ENCODE measurements around the gene HS3ST6.
"Not testable (repeated sequence)": the region's sequence is repeated elsewhere in the genome, so short reads cannot be mapped to it uniquely, and the experiment has no call there.

HS3ST6 gene

GRCh38 chr16:1924095-1924494 lies 5.9 kb upstream of the HS3ST6 start:
- DNase-seq: no peak

DNA sequence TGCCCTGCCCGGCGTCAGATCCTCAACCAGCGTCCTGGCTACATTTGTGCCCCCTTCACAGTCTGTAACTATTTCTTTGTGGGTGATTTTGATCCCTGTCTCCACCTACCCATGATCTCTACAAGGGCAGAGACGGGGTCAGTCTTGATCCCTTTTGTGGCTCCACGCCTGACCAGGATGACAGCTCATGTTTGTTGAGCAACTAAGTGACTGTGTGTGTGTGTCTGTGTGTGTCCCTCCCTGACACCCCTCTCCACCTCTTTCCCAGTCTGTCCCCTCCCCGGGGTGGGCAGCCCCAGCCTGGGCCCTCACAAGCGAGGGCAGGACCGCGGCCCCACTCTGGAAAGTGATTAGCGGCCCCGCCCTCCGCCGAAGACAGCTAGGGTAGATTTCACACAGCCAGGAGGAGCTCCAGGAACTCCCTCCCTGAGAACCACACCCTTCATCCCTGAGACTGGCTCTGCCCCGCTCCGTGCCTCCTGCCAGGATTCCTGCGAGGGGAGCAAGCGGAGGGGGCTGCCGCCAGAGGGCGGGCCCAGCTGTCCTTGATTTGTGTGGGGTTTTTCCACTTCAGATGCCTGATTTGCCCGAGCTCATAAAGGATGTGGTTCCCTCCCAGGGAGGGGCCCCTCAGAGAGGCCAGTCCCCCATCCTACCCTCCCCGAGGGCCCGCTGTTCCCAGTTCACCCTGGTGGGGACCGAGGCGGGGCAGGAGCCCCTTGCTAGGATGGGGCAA lies 5.3 kb upstream of the HS3ST6 start:
- DNase-seq: no peak

DNA sequence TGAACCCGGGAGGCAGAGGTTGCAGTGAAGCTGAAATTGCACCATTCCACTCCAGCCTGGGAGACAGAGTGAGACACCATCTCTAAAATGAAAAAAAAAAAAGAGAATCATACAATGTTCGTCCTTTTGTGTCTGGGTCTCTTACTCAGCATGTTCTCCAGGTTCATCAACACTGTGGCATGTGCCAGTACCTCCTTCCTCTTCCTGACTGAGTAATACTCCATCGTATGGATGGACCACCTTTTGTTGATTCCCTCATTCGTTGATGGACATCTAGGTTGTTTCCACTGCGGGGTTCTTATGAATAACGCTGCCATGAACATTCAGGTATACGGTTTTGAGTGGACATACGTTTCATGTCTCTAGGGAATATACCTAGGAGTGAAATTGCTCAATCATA lies 4.1 kb upstream of the HS3ST6 start:
- DNase-seq: no peak

- DNase-seq: no peak
These were observed 2.5 kb upstream of the HS3ST6 start for GRCh38 chr16:1920727-1921171.

DNA sequence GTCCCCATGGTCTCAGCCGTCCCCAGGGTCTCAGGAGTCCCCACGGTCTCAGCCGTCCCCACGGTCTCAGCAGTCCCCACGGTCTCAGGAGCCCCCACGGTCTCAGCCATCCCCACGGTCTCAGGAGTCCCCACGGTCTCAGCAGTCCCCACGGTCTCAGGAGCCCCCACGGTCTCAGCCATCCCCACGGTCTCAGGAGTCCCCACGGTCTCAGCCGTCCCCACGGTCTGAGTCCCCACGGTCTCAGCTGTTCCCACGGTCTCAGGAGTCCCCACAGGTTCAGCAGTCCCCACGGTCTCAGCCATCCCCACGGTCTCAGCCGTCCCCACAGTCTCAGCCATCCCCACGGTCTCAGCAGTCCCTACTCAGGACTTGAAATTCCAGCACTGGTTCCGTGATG lies 1.9 kb upstream of the HS3ST6 start:
- not testable (repeated sequence) for DNase-seq

GRCh38 chr16:1919327-1919998 lies 1.2 kb upstream of the HS3ST6 start:
- DNase-seq: no peak

- no peak for DNase-seq
These were observed 407 bp downstream of the HS3ST6 start for GRCh38 chr16:1917665-1918350.

DNA sequence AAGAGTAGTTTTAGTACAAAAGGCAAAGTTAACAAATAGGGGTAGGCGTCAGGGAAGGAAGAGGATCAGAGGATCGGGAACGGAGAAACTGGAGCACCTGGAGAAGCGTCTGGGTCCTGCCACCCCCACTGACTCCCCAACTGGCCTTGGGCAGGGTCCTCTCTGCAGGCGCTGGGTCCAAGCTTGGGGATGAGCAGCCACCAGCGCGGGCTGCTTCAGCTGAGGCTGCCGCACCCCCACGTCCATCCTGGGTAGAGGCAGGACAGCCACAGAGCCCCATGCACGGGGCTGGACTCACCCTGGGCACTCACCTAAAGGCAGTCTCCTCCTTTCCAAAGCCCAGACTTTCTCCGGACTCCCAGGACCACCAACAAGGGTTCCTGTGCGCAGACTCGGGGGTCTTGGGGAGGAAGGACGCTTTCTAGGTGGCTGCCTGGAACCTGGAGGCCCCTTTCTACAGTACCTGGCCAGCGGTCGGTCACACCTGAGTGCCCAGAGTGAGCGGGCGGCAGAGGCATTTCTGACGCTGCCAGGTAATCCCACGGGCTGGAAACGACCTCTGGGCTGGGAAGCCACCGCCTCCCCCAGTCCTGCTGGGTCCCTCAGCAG lies 1.1 kb downstream of the HS3ST6 start:
- DNase-seq: no peak

DNA sequence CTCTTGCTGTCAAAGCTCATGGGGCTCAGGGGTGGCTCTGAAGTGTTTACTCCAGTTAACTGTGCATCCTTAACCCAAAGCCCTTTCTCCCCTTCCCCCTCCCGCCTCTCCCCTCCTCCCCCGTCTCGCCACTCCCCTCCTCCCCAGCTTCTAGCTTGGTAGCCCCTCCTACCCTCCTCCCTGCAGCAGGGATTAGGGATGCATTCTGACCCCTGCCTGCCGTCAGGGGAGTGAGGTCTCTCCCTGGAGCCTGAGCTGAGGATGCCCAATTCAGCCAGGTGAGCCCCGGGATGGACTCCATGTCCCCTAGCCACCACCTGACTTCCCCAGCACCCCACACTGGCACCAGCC lies 1.6 kb downstream of the HS3ST6 start:
- no peak for DNase-seq

DNA sequence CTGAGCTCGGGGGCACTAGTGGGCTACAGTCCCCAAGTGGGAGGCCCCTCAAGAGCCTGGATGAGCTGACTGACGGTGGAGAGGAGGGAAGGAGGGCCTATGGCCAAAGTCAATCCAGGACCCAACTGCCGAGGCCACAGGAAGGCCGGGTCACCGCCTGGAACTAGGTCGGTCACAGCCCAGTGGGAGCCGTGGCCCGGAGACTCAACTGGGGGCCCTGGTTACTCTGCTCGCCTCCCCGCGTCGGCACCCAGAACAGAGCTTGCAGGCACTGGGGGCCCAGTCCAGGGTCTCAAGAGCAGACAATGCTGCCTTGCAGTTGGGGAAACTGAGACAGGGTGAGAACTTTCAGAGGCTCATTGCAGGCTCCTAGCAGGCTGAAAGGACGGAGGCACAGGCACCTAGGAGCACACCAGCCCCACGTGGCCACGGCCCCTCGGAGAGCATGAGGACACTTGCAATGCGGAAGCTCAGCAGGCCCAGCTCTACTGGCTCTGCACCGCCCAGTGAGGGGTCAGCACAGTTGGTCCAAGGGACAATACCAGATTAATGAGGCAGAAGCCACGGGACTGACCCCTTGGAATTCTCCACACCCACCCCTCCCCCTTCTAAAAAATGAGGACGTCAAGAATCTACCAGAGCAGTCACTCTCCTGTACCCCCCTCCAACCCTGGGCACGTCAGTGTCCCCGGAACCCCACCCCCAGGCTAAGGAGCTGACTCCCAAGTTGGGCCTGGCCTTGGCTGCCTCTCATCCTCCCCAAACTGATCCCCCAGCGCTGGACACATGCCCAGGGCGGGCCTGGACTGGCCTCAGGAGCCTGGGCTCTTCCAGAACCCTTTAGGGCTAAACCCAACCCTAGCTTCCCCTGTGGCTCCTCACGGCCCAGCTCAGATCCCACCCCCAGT lies 2.2 kb downstream of the HS3ST6 start:
- no peak for DNase-seq

DNA sequence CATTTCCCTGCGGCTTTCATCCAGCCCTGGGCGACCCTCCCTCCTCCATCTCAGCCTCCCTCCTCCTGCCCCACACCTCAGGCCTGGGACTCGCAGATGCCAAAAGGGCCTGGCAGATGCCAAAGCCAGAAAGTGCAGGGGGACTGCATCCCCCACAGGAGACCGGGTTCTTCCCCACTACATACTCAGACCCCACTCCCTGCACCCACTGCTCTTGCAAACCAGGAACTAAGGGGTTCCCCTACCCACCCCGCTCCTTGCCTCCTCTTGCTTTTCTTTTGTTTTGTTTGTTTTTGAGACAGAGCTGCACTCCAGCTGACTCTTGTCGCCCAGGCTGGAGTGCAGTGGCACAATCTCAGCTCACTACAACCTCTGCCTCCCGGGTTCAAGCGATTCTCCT lies 3.2 kb downstream of the HS3ST6 start:
- no peak for DNase-seq

DNA sequence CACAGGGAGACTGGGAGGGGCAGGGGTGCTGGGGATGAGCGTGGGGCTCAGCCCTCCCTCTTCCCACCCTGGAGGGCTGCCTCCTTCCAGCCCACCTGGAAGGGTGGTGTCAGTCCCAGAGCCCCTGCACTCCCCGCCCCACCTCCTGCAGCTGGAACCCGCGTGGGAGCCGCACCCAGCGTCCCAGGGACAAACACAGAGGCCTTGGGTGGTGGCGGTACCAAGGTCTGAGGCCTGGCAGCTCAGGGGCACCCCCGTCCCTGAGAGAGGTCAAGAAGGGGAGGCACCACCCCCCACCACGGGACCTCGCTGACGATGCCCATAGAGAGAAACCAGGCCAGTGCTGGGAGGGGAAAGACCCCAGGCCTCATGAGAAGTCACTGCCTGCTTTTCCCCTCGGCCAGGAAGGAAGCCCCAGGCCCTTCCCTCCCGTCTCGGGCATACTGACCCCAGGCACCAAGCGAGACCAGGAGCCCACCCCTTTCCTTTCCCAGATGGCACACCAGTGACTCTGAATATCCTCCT lies 4.1 kb downstream of the HS3ST6 start:
- DNase-seq: no peak

DNA sequence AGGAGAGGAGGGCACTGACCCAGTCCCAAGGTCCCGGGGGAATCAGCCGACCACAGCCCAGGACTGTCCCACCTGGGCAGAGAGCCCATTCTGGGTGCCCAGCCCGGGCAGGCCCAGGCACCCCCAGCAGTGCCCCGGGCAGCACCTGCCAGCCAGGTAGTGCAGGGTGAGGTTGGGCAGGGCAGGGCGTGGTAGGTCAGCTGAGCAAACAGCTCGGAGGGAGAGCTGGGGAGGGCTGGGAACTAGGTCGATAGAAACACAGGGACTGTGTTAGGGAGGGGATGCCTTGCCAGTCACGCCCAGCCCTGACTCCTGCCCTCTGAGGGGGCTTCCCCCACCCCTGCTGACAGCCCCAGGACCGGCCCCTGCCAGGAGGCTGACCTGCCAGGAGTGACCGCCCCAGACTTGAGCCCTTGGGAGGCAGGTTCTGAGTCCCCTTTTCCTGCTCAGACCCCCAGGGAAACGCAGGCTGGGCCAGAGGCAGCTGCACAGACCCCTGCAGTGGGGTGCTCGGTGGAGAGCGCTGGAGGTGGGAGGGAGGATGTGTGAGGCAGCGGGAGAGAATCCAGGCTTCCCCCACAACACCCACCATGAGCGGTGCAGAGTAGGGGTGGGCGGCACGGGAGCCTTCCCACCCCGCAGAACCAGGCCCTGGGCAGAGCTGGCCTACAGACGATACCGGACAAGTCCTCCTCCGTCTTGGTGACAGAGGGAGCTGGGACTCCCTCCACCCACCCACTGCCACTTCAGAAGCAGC lies 4.7 kb downstream of the HS3ST6 start:
- no peak for DNase-seq

DNA sequence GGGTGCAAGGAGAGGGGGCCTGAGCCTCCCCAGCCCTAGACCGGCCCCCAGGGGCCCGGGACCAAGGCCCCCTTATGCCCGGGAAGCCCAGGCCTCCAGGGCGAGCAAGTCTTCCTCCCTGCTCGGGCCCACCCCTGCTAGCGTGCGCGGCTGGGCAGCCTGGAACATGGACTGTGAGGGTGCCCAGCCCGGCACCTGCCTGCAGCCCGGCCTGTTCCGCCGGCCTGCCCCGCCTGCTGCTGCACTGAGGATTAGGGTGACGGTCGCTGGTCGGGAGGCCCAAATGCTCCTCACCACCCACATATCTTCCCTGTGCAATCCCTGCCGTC lies 6.0 kb downstream of the HS3ST6 start:
- no peak for DNase-seq

DNA sequence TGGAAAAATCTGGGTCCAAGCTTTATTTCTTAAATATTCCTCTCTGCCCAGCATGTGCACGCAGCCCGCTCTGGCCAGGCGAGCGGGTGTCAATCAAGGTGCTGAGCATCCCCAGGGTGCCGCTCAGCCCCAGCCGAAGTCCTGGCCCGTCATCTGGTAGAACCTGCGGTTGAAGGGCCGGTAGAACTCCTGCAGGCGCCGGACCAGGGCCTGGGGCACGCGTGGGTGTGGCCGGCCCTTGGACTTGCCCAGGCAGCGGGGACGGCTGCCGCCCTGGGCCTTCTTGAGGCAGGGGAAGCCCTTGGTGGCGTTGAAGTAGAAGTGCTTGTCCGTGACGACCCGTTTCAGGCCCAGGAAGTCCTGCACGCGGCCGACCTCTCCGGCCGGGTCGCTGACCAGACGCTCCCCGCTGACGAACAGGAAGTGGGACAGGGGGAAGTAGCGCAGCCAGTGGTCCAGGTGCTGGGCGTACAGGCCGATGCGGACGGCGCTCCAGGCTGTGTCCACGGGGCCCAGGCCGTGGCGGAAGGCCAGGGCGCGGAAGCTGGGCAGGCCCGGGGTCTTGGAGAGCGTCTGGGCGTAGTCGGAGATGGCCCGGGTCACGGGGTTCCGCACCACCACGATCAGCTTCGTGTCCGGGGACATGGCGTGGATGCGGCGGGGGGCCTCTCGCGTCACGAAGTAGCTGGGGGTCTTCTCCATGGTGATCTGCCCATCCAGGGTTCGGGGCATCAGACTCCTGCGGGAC lies 6.6 kb downstream of the HS3ST6 start:
- no peak for DNase-seq

DNA sequence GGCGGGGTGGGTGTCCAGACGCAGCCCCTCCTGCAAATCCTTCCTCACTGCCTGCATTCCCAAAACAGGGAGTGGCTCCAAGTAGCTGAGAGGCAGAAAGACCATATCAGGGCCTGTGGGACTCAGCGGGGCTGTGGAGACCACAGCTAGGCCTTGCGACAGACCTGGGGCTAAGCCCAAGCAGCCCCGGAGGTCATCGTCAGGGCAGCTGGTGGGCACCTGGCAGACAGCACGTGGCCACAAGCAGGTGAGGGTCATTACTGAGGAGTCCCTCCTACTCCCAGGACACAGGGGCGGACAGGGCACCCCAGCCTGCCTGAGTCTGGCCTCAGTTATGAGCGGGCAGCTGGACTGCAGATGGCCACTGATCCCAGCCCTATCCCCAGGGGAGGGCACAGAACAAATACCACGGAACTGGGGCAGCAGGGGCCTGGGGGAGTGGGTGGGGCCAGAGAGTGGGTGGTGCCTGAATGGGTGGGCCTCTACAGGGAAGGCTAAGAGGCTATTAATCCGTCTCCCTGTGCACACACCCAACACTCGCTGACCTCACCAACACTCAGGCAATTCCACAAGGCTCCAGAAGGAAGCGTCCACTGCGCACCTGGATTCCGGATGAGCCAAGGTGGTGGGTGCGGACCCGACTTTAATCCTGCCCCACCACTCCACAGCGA lies 8.5 kb downstream of the HS3ST6 start:
- no peak for DNase-seq

- DNase-seq: no peak
These were observed 9.2 kb downstream of the HS3ST6 start for GRCh38 chr16:1908983-1909382.

- DNase-seq: no peak
These were observed 10.0 kb downstream of the HS3ST6 start for GRCh38 chr16:1908184-1908583.

DNA sequence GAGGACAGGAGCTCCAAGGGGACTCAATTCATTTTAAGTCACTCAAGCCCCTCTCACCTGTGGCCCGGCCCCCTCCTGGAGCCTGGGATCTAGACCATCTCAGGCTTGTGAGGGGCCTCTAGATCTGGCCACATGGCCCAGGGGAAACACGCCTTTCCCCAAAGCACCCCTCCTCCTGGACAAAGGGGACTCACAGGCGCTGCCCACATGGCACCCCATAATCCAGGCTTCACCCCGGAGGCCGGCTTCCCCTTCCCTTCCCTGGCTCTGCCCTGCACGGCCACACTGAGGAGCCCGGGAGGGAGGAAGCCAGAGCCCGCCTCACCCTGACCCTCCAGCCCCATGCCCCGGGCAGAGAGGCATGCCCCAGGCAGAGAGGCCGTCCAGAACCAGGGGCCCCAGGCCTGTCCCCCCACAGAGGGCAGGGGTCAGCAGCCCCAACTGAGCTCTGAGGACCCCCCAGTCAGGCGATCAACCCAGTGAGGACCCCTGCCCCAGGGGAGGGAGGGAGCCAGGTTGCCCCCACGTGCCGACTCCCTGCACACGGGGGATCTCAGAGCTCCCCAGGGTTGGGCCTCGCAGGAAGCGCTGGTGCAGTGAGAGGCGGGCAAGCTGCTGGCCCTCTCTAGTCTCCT lies 10.9 kb downstream of the HS3ST6 start:
- DNase-seq: no peak

DNA sequence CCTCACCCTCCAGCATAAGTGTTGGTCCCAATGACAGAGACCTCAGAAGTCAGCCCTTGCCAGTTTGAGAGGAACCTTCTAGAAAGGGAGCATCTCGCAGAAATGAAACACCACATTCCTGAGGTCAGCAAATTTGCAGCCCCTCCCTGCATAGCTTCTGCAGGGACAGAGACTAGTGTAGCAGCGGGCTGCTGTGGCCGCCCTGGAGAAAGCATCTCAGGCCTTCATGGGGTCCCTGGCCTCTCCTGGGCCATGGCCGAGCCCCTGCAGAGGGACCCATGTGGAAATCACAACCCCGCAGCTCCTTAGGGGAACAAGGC lies 11.4 kb downstream of the HS3ST6 start:
- DNase-seq: no peak
